MM.1S (cell line): ENCODE data around the gene IL37.

Experiments used
- CTCF ChIP-seq: fragments of 300-600 bp; sonication (generic); IDR thresholded peaks from 2 replicates; pipeline ENCODE4 v1.5.1; 2016; ENCODE audit warnings: antibody characterized with exemption, low read length, mixed read lengths
- EZH2 ChIP-seq: fragments of 300-600 bp; sonication (generic); optimal IDR thresholded peaks from 2 replicates; pipeline ENCODE3; 2017; ENCODE audit warnings: low read depth, mild to moderate bottlenecking, antibody characterized with exemption, low read length, mixed read lengths
- EZH2phosphoT487 ChIP-seq: fragments of 300-600 bp; sonication (generic); IDR thresholded peaks from 2 replicates; pipeline ENCODE4 v1.6.1; 2018; ENCODE audit warnings: antibody characterized with exemption, low read length

DNA sequence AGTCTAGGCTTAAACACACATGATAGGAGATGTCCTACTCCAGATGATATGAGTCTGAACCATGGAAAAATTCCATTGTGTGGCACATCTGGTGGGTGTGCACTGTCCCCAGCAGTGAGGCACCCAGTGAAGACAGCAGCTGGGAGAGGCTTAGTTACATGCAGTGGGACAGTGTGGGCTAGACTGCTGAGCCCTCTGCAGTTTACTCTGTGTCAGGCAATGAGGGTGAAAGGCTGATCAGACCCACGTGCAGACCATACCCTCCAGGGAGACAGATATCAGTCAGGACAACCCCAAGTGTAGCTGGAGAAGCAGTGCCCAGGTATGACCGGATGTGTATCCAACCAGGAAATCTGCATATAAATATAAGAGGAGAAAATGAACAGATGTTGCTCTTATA is 13.4 kb downstream of the IL37 start:
- TF ChIP-seq CTCF (no peak), EZH2 (no peak), EZH2phosphoT487 (no peak)
